ENCODE data around the gene MCTP2.

MCTP2 gene

DNA sequence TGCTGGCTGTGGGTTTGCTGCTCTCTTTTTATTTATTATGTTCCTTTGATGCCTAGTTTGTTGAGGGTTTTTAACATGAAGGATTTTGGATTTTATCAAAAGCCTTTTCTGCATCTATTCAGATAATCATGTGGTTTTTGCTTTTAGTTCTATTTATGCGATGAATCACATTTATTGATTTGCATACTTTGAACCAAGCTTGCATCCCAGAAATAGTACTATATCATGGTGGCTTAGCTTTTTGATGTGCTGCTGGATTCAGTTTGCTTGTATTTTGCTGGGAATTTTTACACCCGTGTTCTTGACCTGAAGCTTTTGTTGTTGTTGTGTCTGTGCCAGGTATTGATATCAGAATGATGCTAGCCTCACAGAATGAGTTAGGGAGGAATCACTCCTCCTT is 48.4 kb downstream of the MCTP2 start:
- Mint-ChIP-seq H3K4me3 (no peak overlapping the region), H3K9me3 (peaks cover 0 to 6% of the 10 kb centered on the region in 2 donors), H3K36me3 (ENCODE audit: insufficient read depth) (peaks cover 4% of the 10 kb centered on the region), H3K4me1 (ENCODE audit: low read depth in 2 of 2) (peaks cover 38 to 43% of the 10 kb centered on the region in 2 donors), H3K27ac (peak overlapping the region in 1 of 2 donors; percentile 90), H3K27me3 (no peaks in the 10 kb centered on the region)
- DNase-seq (no peak), ATAC-seq (replicated peaks) (no peak)

DNA sequence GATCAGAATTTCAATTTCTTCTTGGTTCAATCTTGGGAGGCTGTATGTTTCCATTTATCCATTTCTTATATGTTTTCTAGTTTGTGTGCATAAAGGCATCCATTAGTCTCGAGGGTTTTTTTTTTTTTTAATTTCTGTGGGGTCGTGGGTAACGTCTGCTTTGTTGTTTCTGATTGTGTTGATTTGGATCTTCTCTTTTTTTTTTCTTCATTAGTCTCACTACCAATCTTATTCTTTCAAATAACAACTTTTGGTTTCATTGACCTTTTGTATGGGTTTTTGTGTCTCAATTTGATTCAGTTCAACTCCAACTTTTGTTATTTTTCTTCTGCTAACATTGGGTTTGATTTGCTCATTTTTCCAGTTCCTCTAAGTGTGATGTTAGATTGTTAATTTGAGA is 48.9 kb downstream of the MCTP2 start:
- H3K27me3 Mint-ChIP-seq = no peaks in the 10 kb centered on the region
- H3K4me3 Mint-ChIP-seq = peak overlapping the region in 1 of 2 donors; percentile 12
- peak overlapping the region; percentile 52 to 90 for H3K27ac Mint-ChIP-seq
- DNase-seq = no peak
- peaks cover 4% of the 10 kb centered on the region for H3K36me3 Mint-ChIP-seq (ENCODE audit: insufficient read depth)
- ATAC-seq (replicated peaks) = no peak
- H3K9me3 Mint-ChIP-seq = peaks cover 0 to 6% of the 10 kb centered on the region in 2 donors
- H3K4me1 Mint-ChIP-seq (ENCODE audit: low read depth in 2 of 2) = peaks cover 38 to 41% of the 10 kb centered on the region in 2 donors

DNA sequence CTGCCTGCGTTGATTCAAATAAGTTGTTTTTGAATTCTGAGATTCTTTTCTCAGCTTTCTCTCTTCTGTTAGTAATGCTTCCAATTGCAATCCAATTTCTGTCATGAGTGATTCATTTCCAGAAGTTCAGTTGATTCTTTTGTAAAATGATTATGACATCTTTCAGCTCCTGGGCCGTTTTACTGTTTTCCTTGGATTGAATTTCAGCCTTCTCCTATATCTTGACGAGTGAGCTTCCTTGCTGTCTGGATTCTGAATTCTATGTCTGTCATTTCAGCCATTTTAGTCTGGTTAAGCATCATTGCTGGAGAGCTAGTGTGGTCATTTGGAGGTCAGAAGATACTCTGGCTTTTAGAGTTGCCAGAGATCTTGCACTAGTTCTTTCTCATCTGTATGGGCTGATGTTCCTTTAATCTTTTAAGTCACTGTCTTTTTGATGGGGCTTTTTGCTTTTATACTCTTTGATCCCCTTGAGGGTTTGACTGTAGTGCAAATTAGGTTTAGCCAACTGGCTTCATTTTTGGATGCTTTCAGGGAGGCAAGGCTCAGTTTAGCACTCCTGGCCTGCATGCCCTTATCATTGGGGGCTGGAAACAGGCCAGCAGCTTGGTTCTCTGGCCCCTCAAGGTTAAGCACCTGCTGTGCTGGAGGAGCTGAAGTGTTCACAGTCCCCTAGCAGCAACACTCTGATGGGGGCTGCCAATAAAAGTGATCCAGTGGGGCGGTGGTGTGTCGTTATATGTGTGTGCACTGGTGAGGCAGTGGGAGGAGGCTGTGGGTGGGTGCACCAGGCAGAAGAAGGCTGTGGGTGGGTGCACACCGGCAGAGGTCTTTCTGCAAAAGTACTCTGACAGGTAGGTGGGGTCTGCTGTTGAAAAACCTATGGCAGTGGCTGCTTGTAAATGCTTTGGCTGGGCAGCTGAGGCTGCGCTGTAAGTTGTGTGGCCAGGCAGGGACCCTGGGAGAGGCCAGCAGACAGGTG is 51.2 kb downstream of the MCTP2 start:
- no peaks in the 10 kb centered on the region for H3K27me3 Mint-ChIP-seq
- peaks cover 0 to 6% of the 10 kb centered on the region in 2 donors for H3K9me3 Mint-ChIP-seq
- DNase-seq (no peak), ATAC-seq (replicated peaks) (no peak)
- H3K4me3 Mint-ChIP-seq = no peak overlapping the region
- H3K27ac Mint-ChIP-seq = no peak overlapping the region
- H3K36me3 Mint-ChIP-seq (ENCODE audit: insufficient read depth) = peaks cover 4% of the 10 kb centered on the region
- peaks cover 47 to 64% of the 10 kb centered on the region in 2 donors for H3K4me1 Mint-ChIP-seq (ENCODE audit: low read depth in 2 of 2)

DNA sequence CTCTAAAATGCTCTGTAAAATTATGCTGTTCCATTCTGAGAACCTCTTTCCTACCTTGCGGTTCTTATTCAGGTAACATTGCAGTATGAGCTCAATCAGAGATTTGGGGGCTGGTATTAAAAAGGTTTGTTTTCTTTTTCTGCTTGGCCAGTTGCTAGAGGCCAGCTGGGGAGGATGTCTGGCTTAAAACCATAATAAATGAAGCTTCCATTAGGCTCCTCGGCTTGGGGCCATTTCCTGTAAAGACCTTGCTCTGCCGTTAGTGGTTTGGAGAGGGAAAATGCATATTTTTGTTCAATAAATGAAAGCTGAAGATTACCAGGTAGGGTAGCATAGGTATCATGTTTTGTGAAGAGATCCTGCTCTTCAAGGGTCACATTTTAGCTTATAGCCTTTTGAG is 55.2 kb downstream of the MCTP2 start:
- Mint-ChIP-seq H3K36me3 (ENCODE audit: insufficient read depth) (peaks cover 4% of the 10 kb centered on the region), H3K4me3 (peak overlapping the region; percentile 71 to 77), H3K4me1 (ENCODE audit: low read depth in 2 of 2) (peaks cover 40 to 50% of the 10 kb centered on the region in 2 donors), H3K27me3 (no peaks in the 10 kb centered on the region), H3K27ac (peak overlapping the region; percentile 92 to 96), H3K9me3 (peaks cover 0 to 6% of the 10 kb centered on the region in 2 donors)
- DNase-seq = no peak
- no peak for ATAC-seq (replicated peaks)

DNA sequence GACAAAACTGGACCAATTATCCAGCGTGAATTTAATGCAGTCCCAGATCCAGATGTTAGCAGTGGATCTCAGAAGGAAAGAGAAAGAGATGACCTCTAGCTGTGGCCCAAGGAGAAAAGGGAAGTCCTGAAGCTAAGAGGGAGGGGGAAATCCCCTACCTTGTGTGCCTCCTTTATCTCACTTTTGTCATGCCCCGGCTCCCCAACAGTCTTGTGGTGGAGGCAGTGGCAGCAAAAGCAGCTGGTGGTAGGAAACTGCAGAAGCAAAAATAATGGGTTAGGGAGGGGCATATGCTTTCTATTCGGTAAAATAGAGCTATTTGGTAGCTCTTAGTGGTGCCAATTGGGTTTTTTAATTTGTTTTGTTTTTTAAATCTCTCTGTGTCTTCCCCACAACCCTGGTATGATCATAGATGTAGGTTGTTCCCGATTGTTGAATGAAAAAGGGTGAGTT is 56.5 kb downstream of the MCTP2 start:
- Mint-ChIP-seq H3K4me3 (peak overlapping the region; percentile 71 to 77), H3K4me1 (ENCODE audit: low read depth in 2 of 2) (peaks cover 36 to 55% of the 10 kb centered on the region in 2 donors), H3K9me3 (no peaks in the 10 kb centered on the region), H3K27ac (peak overlapping the region; percentile 92 to 96), H3K27me3 (no peaks in the 10 kb centered on the region), H3K36me3 (ENCODE audit: insufficient read depth) (no peaks in the 10 kb centered on the region)
- peak; percentile 53 to 56 (median 55) for DNase-seq
- ATAC-seq (replicated peaks) = peak; percentile 98

DNA sequence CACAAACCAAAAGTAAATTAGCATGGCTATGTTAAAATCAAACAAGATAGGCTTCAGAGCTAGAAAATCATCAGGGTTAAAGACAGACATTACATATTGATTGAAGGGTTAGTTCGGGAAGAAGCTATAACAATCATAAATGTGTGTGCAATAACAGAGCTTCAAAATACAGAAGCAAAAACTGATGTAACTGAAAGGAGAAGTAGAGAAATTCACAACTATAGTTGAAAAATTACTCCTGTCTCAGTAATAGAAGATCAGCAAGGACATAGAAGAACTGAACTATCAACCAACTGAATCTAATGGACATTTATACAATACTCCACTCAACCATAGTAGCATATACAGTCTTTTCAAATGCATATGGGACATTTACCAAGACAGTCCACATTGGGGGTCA is 59.4 kb downstream of the MCTP2 start:
- Mint-ChIP-seq H3K27ac (peak overlapping the region in 1 of 2 donors; percentile 69), H3K4me3 (no peak overlapping the region), H3K9me3 (no peaks in the 10 kb centered on the region), H3K4me1 (ENCODE audit: low read depth in 2 of 2) (peaks cover 48 to 71% of the 10 kb centered on the region in 2 donors), H3K27me3 (no peaks in the 10 kb centered on the region), H3K36me3 (ENCODE audit: insufficient read depth) (no peaks in the 10 kb centered on the region)
- no peak for DNase-seq
- no peak for ATAC-seq (replicated peaks)

DNA sequence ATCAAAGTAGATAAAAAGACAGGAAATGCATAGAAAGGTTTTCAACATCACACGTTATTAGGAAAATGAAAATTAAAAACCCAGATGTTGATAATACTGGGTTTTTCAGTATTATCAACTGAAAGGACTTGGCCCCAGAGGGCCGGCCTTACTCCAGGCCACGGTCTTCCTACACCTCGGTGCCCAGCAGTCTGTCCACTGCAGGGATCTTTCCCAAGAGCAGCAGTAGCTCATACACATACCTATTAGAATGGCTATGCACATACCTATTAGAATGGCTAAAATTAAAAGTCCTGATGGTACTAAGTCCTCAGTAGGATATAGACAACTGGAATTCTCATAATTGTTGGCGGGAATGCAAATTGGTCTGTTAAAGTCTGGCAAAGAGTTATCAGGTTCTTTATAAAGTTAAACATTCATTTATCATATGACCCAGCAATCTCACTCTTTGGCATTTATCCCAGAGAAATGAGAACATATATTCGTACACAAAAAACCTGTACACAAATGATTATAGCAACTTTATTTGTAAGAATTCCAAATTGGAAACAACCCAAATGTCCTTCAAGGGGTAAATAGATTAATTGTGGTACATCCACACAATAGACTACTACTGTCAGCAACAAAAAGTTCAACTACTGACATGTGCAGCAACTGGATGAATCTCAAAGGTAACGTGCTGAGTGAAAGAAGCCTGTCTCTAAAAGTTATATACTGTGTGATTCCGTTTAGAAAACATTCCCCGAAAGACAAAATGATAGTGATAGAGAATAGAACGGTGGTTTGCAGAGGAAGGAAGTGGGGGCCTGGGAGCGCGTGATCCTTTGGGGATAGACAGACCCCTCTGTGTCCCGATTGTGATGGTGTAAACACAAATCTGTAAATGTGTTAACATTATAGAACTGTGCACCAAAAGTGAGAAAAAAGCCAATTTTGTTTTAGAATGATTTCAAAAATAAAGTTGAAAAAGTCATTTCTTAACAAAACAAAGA is 62.3 kb downstream of the MCTP2 start:
- Mint-ChIP-seq H3K27me3 (no peaks in the 10 kb centered on the region), H3K27ac (peak overlapping the region in 1 of 2 donors; percentile 77), H3K4me3 (peak overlapping the region in 1 of 2 donors; percentile 30), H3K4me1 (ENCODE audit: low read depth in 2 of 2) (peaks cover 42 to 59% of the 10 kb centered on the region in 2 donors), H3K36me3 (ENCODE audit: insufficient read depth) (peaks cover 4% of the 10 kb centered on the region), H3K9me3 (no peaks in the 10 kb centered on the region)
- no peak for DNase-seq
- ATAC-seq (replicated peaks) = no peak

DNA sequence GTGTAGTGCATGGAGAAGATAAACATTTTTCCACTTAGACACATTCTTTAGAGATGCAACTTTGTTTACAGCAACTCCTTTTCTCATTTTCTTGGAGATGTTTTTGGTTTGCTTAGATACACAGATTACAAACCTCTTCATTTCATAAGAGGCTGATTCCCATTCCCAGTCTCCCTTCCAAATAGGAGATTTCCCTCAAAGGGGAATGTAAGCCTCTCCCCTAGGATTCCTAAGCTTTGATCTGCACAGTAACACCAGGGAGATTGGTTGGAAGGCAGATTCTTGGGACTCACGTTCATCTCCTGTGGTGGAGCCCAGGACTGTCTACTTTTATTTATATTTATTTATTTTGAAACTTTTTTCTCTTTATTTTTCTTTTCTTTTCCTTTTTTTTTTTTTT is 63.2 kb downstream of the MCTP2 start:
- peaks cover 7% of the 10 kb centered on the region for H3K36me3 Mint-ChIP-seq (ENCODE audit: insufficient read depth)
- H3K4me3 Mint-ChIP-seq = peak overlapping the region; percentile 15 to 45
- H3K9me3 Mint-ChIP-seq = no peaks in the 10 kb centered on the region
- no peak for DNase-seq
- peak overlapping the region in 1 of 2 donors; percentile 77 for H3K27ac Mint-ChIP-seq
- peaks cover 36 to 53% of the 10 kb centered on the region in 2 donors for H3K4me1 Mint-ChIP-seq (ENCODE audit: low read depth in 2 of 2)
- no peak for ATAC-seq (replicated peaks)
- H3K27me3 Mint-ChIP-seq = no peaks in the 10 kb centered on the region

DNA sequence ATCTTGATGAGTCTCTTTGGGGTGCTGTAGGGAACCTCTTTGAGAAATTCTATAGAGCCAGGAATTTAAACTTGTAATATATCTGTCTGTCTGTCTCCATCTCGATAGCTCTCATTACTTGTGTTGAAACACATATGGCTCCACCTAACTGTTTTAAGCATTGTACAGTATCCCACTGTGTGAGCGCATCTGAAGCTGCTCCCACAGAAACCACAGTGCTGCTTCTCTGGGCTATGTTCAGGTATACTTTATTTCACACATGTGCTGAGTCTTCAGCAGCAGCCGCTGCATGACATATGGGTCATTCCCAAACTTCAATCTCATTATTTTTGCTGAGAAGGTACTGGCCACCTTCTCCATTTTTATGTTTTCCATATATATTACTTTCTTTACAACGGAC is 63.9 kb downstream of the MCTP2 start:
- H3K36me3 Mint-ChIP-seq (ENCODE audit: insufficient read depth) = peaks cover 7% of the 10 kb centered on the region
- no peaks in the 10 kb centered on the region for H3K9me3 Mint-ChIP-seq
- DNase-seq (no peak), ATAC-seq (replicated peaks) (peak; percentile 68)
- H3K27ac Mint-ChIP-seq = peak overlapping the region in 1 of 2 donors; percentile 77
- peak overlapping the region; percentile 15 to 45 for H3K4me3 Mint-ChIP-seq
- H3K4me1 Mint-ChIP-seq (ENCODE audit: low read depth in 2 of 2) = peaks cover 36 to 53% of the 10 kb centered on the region in 2 donors
- H3K27me3 Mint-ChIP-seq = no peaks in the 10 kb centered on the region

DNA sequence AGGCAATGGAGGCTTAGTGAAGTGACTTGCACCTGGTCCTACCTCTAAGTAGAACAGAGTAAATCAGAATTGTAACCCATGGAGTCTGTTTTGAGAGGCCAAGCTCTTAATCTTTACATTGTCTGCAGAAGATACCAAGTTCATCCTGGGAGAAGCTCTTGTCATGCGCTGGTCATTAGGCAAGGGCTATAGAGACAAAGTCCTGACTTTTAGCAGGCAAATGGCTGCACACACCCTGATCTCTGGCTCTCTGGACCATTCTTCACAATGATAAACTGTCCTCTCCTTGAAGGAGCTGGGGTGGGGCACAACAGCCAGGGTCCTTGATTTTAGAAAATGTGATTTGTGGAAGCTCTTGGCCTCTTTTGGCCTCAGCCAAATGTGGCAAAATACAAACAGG is 65.4 kb downstream of the MCTP2 start:
- H3K27me3 Mint-ChIP-seq = no peaks in the 10 kb centered on the region
- peaks cover 37 to 56% of the 10 kb centered on the region in 2 donors for H3K4me1 Mint-ChIP-seq (ENCODE audit: low read depth in 2 of 2)
- peaks cover 7% of the 10 kb centered on the region for H3K36me3 Mint-ChIP-seq (ENCODE audit: insufficient read depth)
- H3K4me3 Mint-ChIP-seq = no peak overlapping the region
- no peak for ATAC-seq (replicated peaks)
- DNase-seq = no peak
- H3K27ac Mint-ChIP-seq = no peak overlapping the region
- no peaks in the 10 kb centered on the region for H3K9me3 Mint-ChIP-seq

DNA sequence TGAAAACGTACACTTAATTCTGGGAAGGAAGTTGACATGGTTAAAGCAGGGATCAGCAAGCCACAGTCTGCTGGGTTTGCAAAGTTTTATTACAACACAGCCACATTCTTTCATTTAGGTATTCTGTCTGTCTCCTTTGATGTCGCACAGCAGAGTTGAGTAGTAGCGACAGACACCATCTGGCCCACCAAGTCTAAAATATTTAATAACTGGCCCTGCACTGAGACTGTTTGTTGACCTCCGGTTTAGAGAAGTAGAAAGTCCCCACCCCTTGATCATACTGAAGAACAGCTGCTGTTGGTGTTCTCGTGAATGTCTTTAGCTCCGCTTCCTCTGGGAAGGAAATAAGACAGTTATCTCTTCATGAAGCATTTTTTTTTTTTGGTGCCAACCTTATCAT is 66.2 kb downstream of the MCTP2 start:
- DNase-seq (no peak), ATAC-seq (replicated peaks) (peak; percentile 29)
- peaks cover 37 to 48% of the 10 kb centered on the region in 2 donors for H3K4me1 Mint-ChIP-seq (ENCODE audit: low read depth in 2 of 2)
- no peaks in the 10 kb centered on the region for H3K9me3 Mint-ChIP-seq
- H3K27ac Mint-ChIP-seq = peak overlapping the region; percentile 5 to 59
- no peak overlapping the region for H3K4me3 Mint-ChIP-seq
- peaks cover 7% of the 10 kb centered on the region for H3K36me3 Mint-ChIP-seq (ENCODE audit: insufficient read depth)
- H3K27me3 Mint-ChIP-seq = no peaks in the 10 kb centered on the region

DNA sequence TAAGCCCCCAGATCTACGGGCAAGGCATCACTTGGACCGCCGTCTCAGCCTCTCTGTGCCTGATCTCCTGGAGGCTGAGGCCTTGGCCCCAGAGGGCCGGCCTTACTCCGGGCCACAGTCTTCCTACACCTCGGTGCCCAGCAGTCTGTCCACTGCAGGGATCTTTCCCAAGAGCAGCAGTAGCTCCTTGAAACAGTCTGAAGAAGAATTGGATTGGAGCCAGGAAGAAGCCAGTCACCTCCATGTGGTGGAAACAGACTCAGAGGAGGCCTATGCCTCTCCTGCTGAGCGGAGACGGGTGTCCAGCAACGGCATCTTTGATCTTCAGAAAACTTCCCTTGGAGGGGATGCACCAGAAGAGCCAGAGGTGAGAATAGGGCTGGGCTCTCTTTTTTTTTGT is 67.0 kb downstream of the MCTP2 start:
- DNase-seq (no peak), ATAC-seq (replicated peaks) (no peak)
- Mint-ChIP-seq H3K27ac (peak overlapping the region; percentile 5 to 59), H3K4me1 (ENCODE audit: low read depth in 2 of 2) (peaks cover 36 to 45% of the 10 kb centered on the region in 2 donors), H3K36me3 (ENCODE audit: insufficient read depth) (peaks cover 10% of the 10 kb centered on the region), H3K4me3 (no peak overlapping the region), H3K27me3 (no peaks in the 10 kb centered on the region), H3K9me3 (peaks cover 0 to 2% of the 10 kb centered on the region in 2 donors)

DNA sequence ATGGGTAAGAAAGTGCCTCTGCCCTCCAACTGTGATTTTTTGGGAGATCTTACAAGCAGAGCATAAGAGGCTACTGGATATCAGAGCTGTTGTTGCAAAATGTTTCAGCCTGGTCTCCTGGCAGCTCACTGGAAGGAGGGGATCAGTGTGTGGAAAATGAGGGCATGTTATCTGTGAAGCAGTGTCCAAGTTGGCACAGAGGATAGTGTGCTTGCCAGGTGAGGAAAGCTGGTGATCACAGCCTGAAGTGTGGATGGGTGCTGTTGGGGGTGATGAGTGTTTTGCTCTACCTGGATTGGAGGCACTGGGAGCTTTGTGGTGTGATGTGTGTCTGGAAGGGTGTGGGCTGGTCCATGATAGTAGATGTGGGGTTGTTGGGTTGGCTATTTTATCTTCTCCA is 69.3 kb downstream of the MCTP2 start:
- Mint-ChIP-seq H3K9me3 (peaks cover 0 to 2% of the 10 kb centered on the region in 2 donors), H3K27me3 (no peaks in the 10 kb centered on the region), H3K4me3 (no peak overlapping the region), H3K4me1 (ENCODE audit: low read depth in 2 of 2) (peaks cover 42 to 43% of the 10 kb centered on the region in 2 donors), H3K36me3 (ENCODE audit: insufficient read depth) (peaks cover 18% of the 10 kb centered on the region), H3K27ac (peak overlapping the region in 1 of 2 donors; percentile 2)
- DNase-seq (no peak), ATAC-seq (replicated peaks) (no peak)

Data from effector memory CD8-positive, alpha-beta T cell (primary cell).